ENCODE results near the gene C4orf17.
"Not testable (repeated sequence)": the region's sequence is repeated elsewhere in the genome, so short reads cannot be mapped to it uniquely, and the experiment has no call there.

C4orf17 gene

GRCh38 chr4:99510721-99511120, at the start of gene C4orf17:
TSS of gene C4orf17 (plus strand) at chr4:99511021. CDS start at chr4:99513082, 2,061 bp downstream.
- Histone ChIP-seq H3K4me1 (ENCODE audit: insufficient read depth, low read length) (no peaks in the 10 kb centered on the region), H3K27me3 (ENCODE audit: control insufficient read depth in 1 of 2, insufficient read depth in 2 of 2, low read length in 2 of 2) (no peaks in the 10 kb centered on the region), H3K36me3 (ENCODE audit: insufficient read depth, low read length) (no peaks in the 10 kb centered on the region), H3K27ac (ENCODE audit: low read depth, low read length) (no peak within 1 kb of the TSS), H3K4me3 (ENCODE audit: low read depth in 1 of 2, low read length in 2 of 2) (no peak within 1 kb of the TSS), H3K9ac (ENCODE audit: low read length) (no peak within 1 kb of the TSS), H3K9me3 (ENCODE audit: low read length) (no peaks in the 10 kb centered on the region)

- no peaks in the 10 kb centered on the region for H3K9me3 ChIP-seq (ENCODE audit: low read length)
- H3K9ac ChIP-seq (ENCODE audit: low read length), result no peak overlapping the region
- H3K27ac ChIP-seq (ENCODE audit: low read depth, low read length), result no peak overlapping the region
- H3K27me3 ChIP-seq (ENCODE audit: control insufficient read depth in 1 of 2, insufficient read depth in 2 of 2, low read length in 2 of 2), result no peaks in the 10 kb centered on the region
- H3K4me1 ChIP-seq (ENCODE audit: insufficient read depth, low read length), result no peaks in the 10 kb centered on the region
- H3K4me3 ChIP-seq (ENCODE audit: low read depth in 1 of 2, low read length in 2 of 2), result no peak overlapping the region
- H3K36me3 ChIP-seq (ENCODE audit: insufficient read depth, low read length), result no peaks in the 10 kb centered on the region
Observed at GRCh38 chr4:99461623-99462401, 49.0 kb upstream of the C4orf17 start.

- Histone ChIP-seq H3K9me3 (ENCODE audit: low read length) (no peaks in the 10 kb centered on the region), H3K4me1 (ENCODE audit: insufficient read depth, low read length) (no peaks in the 10 kb centered on the region), H3K36me3 (ENCODE audit: insufficient read depth, low read length) (no peaks in the 10 kb centered on the region), H3K9ac (ENCODE audit: low read length) (no peak overlapping the region), H3K27ac (ENCODE audit: low read depth, low read length) (no peak overlapping the region), H3K27me3 (ENCODE audit: control insufficient read depth in 1 of 2, insufficient read depth in 2 of 2, low read length in 2 of 2) (no peaks in the 10 kb centered on the region), H3K4me3 (ENCODE audit: low read depth in 1 of 2, low read length in 2 of 2) (no peak overlapping the region)
Observed at GRCh38 chr4:99462875-99463464, 47.9 kb upstream of the C4orf17 start.

GRCh38 chr4:99463566-99463965, 47.3 kb upstream of the C4orf17 start:
- Histone ChIP-seq H3K9ac (ENCODE audit: low read length) (no peak overlapping the region), H3K27me3 (ENCODE audit: control insufficient read depth in 1 of 2, insufficient read depth in 2 of 2, low read length in 2 of 2) (no peaks in the 10 kb centered on the region), H3K27ac (ENCODE audit: low read depth, low read length) (no peak overlapping the region), H3K4me3 (ENCODE audit: low read depth in 1 of 2, low read length in 2 of 2) (no peak overlapping the region), H3K36me3 (ENCODE audit: insufficient read depth, low read length) (no peaks in the 10 kb centered on the region), H3K9me3 (ENCODE audit: low read length) (no peaks in the 10 kb centered on the region), H3K4me1 (ENCODE audit: insufficient read depth, low read length) (no peaks in the 10 kb centered on the region)

GRCh38 chr4:99467887-99468286, 42.9 kb upstream of the C4orf17 start:
- H3K36me3 ChIP-seq (ENCODE audit: insufficient read depth, low read length), result no peaks in the 10 kb centered on the region
- H3K4me3 ChIP-seq (ENCODE audit: low read depth in 1 of 2, low read length in 2 of 2), result no peak overlapping the region
- no peaks in the 10 kb centered on the region for H3K4me1 ChIP-seq (ENCODE audit: insufficient read depth, low read length)
- no peaks in the 10 kb centered on the region for H3K27me3 ChIP-seq (ENCODE audit: control insufficient read depth in 1 of 2, insufficient read depth in 2 of 2, low read length in 2 of 2)
- no peak overlapping the region for H3K27ac ChIP-seq (ENCODE audit: low read depth, low read length)
- H3K9me3 ChIP-seq (ENCODE audit: low read length), result no peaks in the 10 kb centered on the region
- H3K9ac ChIP-seq (ENCODE audit: low read length), result no peak overlapping the region

- H3K27me3 ChIP-seq (ENCODE audit: control insufficient read depth in 1 of 2, insufficient read depth in 2 of 2, low read length in 2 of 2), result no peaks in the 10 kb centered on the region
- H3K9me3 ChIP-seq (ENCODE audit: low read length), result no peaks in the 10 kb centered on the region
- no peaks in the 10 kb centered on the region for H3K4me1 ChIP-seq (ENCODE audit: insufficient read depth, low read length)
- no peak overlapping the region for H3K9ac ChIP-seq (ENCODE audit: low read length)
- H3K27ac ChIP-seq (ENCODE audit: low read depth, low read length), result no peak overlapping the region
- no peak overlapping the region for H3K4me3 ChIP-seq (ENCODE audit: low read depth in 1 of 2, low read length in 2 of 2)
- no peaks in the 10 kb centered on the region for H3K36me3 ChIP-seq (ENCODE audit: insufficient read depth, low read length)
Observed at GRCh38 chr4:99468889-99469288, 41.9 kb upstream of the C4orf17 start.

GRCh38 chr4:99471349-99471748, 39.5 kb upstream of the C4orf17 start:
- Histone ChIP-seq H3K4me1 (ENCODE audit: insufficient read depth, low read length) (no peaks in the 10 kb centered on the region), H3K36me3 (ENCODE audit: insufficient read depth, low read length) (no peaks in the 10 kb centered on the region), H3K27ac (ENCODE audit: low read depth, low read length) (no peak overlapping the region), H3K9me3 (ENCODE audit: low read length) (no peaks in the 10 kb centered on the region), H3K4me3 (ENCODE audit: low read depth in 1 of 2, low read length in 2 of 2) (no peak overlapping the region), H3K27me3 (ENCODE audit: control insufficient read depth in 1 of 2, insufficient read depth in 2 of 2, low read length in 2 of 2) (no peaks in the 10 kb centered on the region), H3K9ac (ENCODE audit: low read length) (no peak overlapping the region)

GRCh38 chr4:99471896-99472295, 38.9 kb upstream of the C4orf17 start:
- H3K36me3 ChIP-seq (ENCODE audit: insufficient read depth, low read length), result no peaks in the 10 kb centered on the region
- H3K27me3 ChIP-seq (ENCODE audit: control insufficient read depth in 1 of 2, insufficient read depth in 2 of 2, low read length in 2 of 2), result no peaks in the 10 kb centered on the region
- no peak overlapping the region for H3K9ac ChIP-seq (ENCODE audit: low read length)
- H3K4me1 ChIP-seq (ENCODE audit: insufficient read depth, low read length), result no peaks in the 10 kb centered on the region
- H3K4me3 ChIP-seq (ENCODE audit: low read depth in 1 of 2, low read length in 2 of 2), result no peak overlapping the region
- no peaks in the 10 kb centered on the region for H3K9me3 ChIP-seq (ENCODE audit: low read length)
- H3K27ac ChIP-seq (ENCODE audit: low read depth, low read length), result no peak overlapping the region

GRCh38 chr4:99473131-99473530, 37.7 kb upstream of the C4orf17 start:
- no peaks in the 10 kb centered on the region for H3K27me3 ChIP-seq (ENCODE audit: control insufficient read depth in 1 of 2, insufficient read depth in 2 of 2, low read length in 2 of 2)

GRCh38 chr4:99483636-99484035, 27.2 kb upstream of the C4orf17 start:
- Histone ChIP-seq H3K4me1 (ENCODE audit: insufficient read depth, low read length) (no peaks in the 10 kb centered on the region), H3K9ac (ENCODE audit: low read length) (no peak overlapping the region), H3K27me3 (ENCODE audit: control insufficient read depth in 1 of 2, insufficient read depth in 2 of 2, low read length in 2 of 2) (no peaks in the 10 kb centered on the region), H3K36me3 (ENCODE audit: insufficient read depth, low read length) (no peaks in the 10 kb centered on the region), H3K4me3 (ENCODE audit: low read depth in 1 of 2, low read length in 2 of 2) (no peak overlapping the region), H3K27ac (ENCODE audit: low read depth, low read length) (no peak overlapping the region), H3K9me3 (ENCODE audit: low read length) (no peaks in the 10 kb centered on the region)

More at GRCh38 chr4:99473131-99473530, 37.7 kb upstream of the C4orf17 start:
- Histone ChIP-seq H3K4me1 (ENCODE audit: insufficient read depth, low read length) (no peaks in the 10 kb centered on the region), H3K9ac (ENCODE audit: low read length) (no peak overlapping the region), H3K4me3 (ENCODE audit: low read depth in 1 of 2, low read length in 2 of 2) (no peak overlapping the region), H3K27ac (ENCODE audit: low read depth, low read length) (no peak overlapping the region), H3K9me3 (ENCODE audit: low read length) (no peaks in the 10 kb centered on the region), H3K36me3 (ENCODE audit: insufficient read depth, low read length) (no peaks in the 10 kb centered on the region)

GRCh38 chr4:99485212-99485611, 25.6 kb upstream of the C4orf17 start:
- Histone ChIP-seq H3K9ac (ENCODE audit: low read length) (no peak overlapping the region), H3K4me1 (ENCODE audit: insufficient read depth, low read length) (no peaks in the 10 kb centered on the region), H3K9me3 (ENCODE audit: low read length) (no peaks in the 10 kb centered on the region), H3K27me3 (ENCODE audit: control insufficient read depth in 1 of 2, insufficient read depth in 2 of 2, low read length in 2 of 2) (no peaks in the 10 kb centered on the region), H3K4me3 (ENCODE audit: low read depth in 1 of 2, low read length in 2 of 2) (no peak overlapping the region), H3K36me3 (ENCODE audit: insufficient read depth, low read length) (no peaks in the 10 kb centered on the region), H3K27ac (ENCODE audit: low read depth, low read length) (no peak overlapping the region)

GRCh38 chr4:99486648-99487047, 24.2 kb upstream of the C4orf17 start:
- H3K27ac ChIP-seq (ENCODE audit: low read depth, low read length); H3K36me3 ChIP-seq (ENCODE audit: insufficient read depth, low read length); H3K27me3 ChIP-seq (ENCODE audit: control insufficient read depth in 1 of 2, insufficient read depth in 2 of 2, low read length in 2 of 2); H3K4me1 ChIP-seq (ENCODE audit: insufficient read depth, low read length); H3K9ac ChIP-seq (ENCODE audit: low read length); H3K9me3 ChIP-seq (ENCODE audit: low read length); H3K4me3 ChIP-seq (ENCODE audit: low read depth in 1 of 2, low read length in 2 of 2): not testable (repeated sequence)

Measured in muscle layer of colon (tissue), 2 donors.